MCF 10A (cell line): ENCODE data around the gene ANP32B. TPM values are rescaled to one million over a fixed set of nuclear protein-coding genes. Genes with fewer than 3 reads are reported as not detected.

Source experiments
- BruUV-seq: library from RNA; stranded (reverse); fragments of 400-500 nt; replicated peaks from 2 replicates; lab custom pipeline; 2021; lab: Mats Ljungman, UMichigan
- CTCF ChIA-PET: fragments of 300-600 bp; sonication (Branson Sonifier 250); formaldehyde crosslinking; extraction: SDS; loops from one replicate; lab custom pipeline; 2021; ENCODE audit warnings: antibody characterized with exemption, inconsistent platforms; lab: Yijun Ruan, JAX
- POLR2A ChIA-PET: fragments of 300-600, 350-650 bp; sonication (Branson Sonifier 250); formaldehyde crosslinking; extraction: SDS; loops from one replicate; lab custom pipeline; 2020; ENCODE audit warnings: antibody characterized with exemption, inconsistent platforms; lab: Yijun Ruan, JAX
- DNase-seq: peaks from one replicate; pipeline ENCODE4 v3.0.0-alpha.2; 2018; ENCODE audit not compliant: unreplicated experiment
- H3K27ac Mint-ChIP-seq: one replicate; pipeline ENCODE4 v1.8.0; 2022; ENCODE audit warnings: mild to moderate bottlenecking, low read depth, mixed read lengths; ENCODE audit not compliant: unreplicated experiment
- H3K27me3 Mint-ChIP-seq: one replicate; pipeline ENCODE4 v1.8.0; 2022; ENCODE audit warnings: mixed read lengths; ENCODE audit not compliant: insufficient read depth, unreplicated experiment
- H3K36me3 Mint-ChIP-seq: one replicate; pipeline ENCODE4 v1.8.0; 2022; ENCODE audit warnings: mild to moderate bottlenecking, moderate library complexity, mixed read lengths; ENCODE audit not compliant: insufficient read depth, unreplicated experiment
- H3K4me1 Mint-ChIP-seq: one replicate; pipeline ENCODE4 v1.8.0; 2022; ENCODE audit warnings: mixed read lengths; ENCODE audit not compliant: insufficient read depth, unreplicated experiment
- H3K4me3 Mint-ChIP-seq: one replicate; pipeline ENCODE4 v1.8.0; 2022; ENCODE audit warnings: mild to moderate bottlenecking, moderate library complexity, mixed read lengths; ENCODE audit not compliant: unreplicated experiment
- H3K9me3 Mint-ChIP-seq: one replicate; pipeline ENCODE4 v1.8.0; 2022; ENCODE audit warnings: mixed read lengths; ENCODE audit not compliant: unreplicated experiment
- CTCF ChIP-seq: fragments of 200-600 bp; IDR thresholded peaks from one replicate; pipeline ENCODE4 v1.8.0; 2022; ENCODE audit warnings: antibody characterized with exemption, mild to moderate bottlenecking; ENCODE audit not compliant: unreplicated experiment
- intact Hi-C: fragments of 100-400 bp; cut with micrococcal nuclease; formaldehyde crosslinking; loops from 2 replicates; pipeline ENCODE4 v1.14.1; 2022
- total RNA-seq: library from RNA; stranded (reverse); gene quantifications from 2 replicates; pipeline ENCODE4 v1.2.3, GENCODE V29; 2022

Gene ANP32B
- total RNA-seq, 1 experiment from 2014 or later: 245 TPM

- ChIA-PET CTCF (interaction anchor here (0.7 to 1.7 kb wide), 4 partner anchors 8 to 199 kb away, joined by 3 to 5 read pairs (median 4); partner anchors contain the start of gene NANS), POLR2A (interaction anchor here (0.6 kb wide), 1 partner anchor 372 kb away, joined by 4 read pairs; no protein-coding TSS in a partner anchor)
- Mint-ChIP-seq H3K27ac (no peak overlapping the region), H3K9me3 (no peaks in the 10 kb centered on the region), H3K4me3 (no peak overlapping the region), H3K4me1 (peaks cover 4% of the 10 kb centered on the region), H3K36me3 (peaks cover 72% of the 10 kb centered on the region), H3K27me3 (no peaks in the 10 kb centered on the region)
- TF ChIP-seq CTCF: no peak
- no peak for DNase-seq
- intact Hi-C loops: no loop called here
- BruUV-seq: no TSS peak
Measured at GRCh38 chr9:98064623-98065392, 81.7 kb downstream of the ANP32B start.

Other genes starting within 250 kb of the ANP32B start
- not detected in 2 replicates for gene FOXE1, start 130.1 kb upstream of the ANP32B start, total RNA-seq
- gene TRMO, start 60.8 kb upstream of the ANP32B start, total RNA-seq: 10.0 and 10.3 TPM in 2 replicates
- not detected in 2 replicates for gene HEMGN, start 45.2 kb upstream of the ANP32B start, total RNA-seq
- gene NANS, start 73.4 kb downstream of the ANP32B start, total RNA-seq: 80.8 and 102 TPM in 2 replicates
- 15.8 and 17.9 TPM in 2 replicates for gene TRIM14, start 135.9 kb downstream of the ANP32B start, total RNA-seq
- gene CORO2A, start 209.3 kb downstream of the ANP32B start, total RNA-seq: 3.4 and 3.9 TPM in 2 replicates